Glutamatergic neuron (in vitro differentiated cells): ENCODE results near the gene RAB11FIP3. TPM values are rescaled to one million over a fixed set of nuclear protein-coding genes. Genes with fewer than 3 reads are reported as not detected.
A peak's percentile ranks its signal among the peaks of the same experiment; 100 is the strongest.

Experiments used
- DNase-seq: peaks from one replicate; pipeline ENCODE4 v3.0.0; 2022
- H3K27ac Mint-ChIP-seq: one replicate; pipeline ENCODE4 v1.8.0; 2020; ENCODE audit warnings: mild to moderate bottlenecking, mixed read lengths, inconsistent platforms; ENCODE audit not compliant: unreplicated experiment
- H3K27me3 Mint-ChIP-seq: one replicate; pipeline ENCODE4 v1.8.0; 2020; ENCODE audit warnings: mild to moderate bottlenecking, moderate library complexity, mixed read lengths, inconsistent platforms; ENCODE audit not compliant: unreplicated experiment
- H3K36me3 Mint-ChIP-seq: one replicate; pipeline ENCODE4 v1.8.0; 2020; ENCODE audit warnings: mild to moderate bottlenecking, mixed read lengths, inconsistent platforms; ENCODE audit not compliant: unreplicated experiment
- H3K4me1 Mint-ChIP-seq: one replicate; pipeline ENCODE4 v1.8.0; 2020; ENCODE audit warnings: mild to moderate bottlenecking, low read depth, mixed read lengths, inconsistent platforms; ENCODE audit not compliant: unreplicated experiment
- H3K4me3 Mint-ChIP-seq: one replicate; pipeline ENCODE4 v1.8.0; 2020; ENCODE audit warnings: mild to moderate bottlenecking, mixed read lengths, inconsistent platforms; ENCODE audit not compliant: unreplicated experiment
- H3K9me3 Mint-ChIP-seq: one replicate; pipeline ENCODE4 v1.8.0; 2020; ENCODE audit warnings: mild to moderate bottlenecking, moderate library complexity, mixed read lengths, inconsistent platforms; ENCODE audit not compliant: unreplicated experiment
- CTCF ChIP-seq: fragments of 200-600 bp; sonication (generic); IDR thresholded peaks from one replicate; pipeline ENCODE4 v1.5.0; 2021; ENCODE audit not compliant: partially characterized antibody, unreplicated experiment
- total RNA-seq: library from RNA; stranded (reverse); fragmentation: NEBNext Ultra II Directional; extraction: Animal tissue kit (Norgen Biotek cat#: 25700); gene quantifications from one replicate; pipeline ENCODE4 v1.2.1, GENCODE V29; 2021; ENCODE audit not compliant: unreplicated experiment

Gene RAB11FIP3
- total RNA-seq, 1 donor from 2014 or later = 103 TPM

DNA sequence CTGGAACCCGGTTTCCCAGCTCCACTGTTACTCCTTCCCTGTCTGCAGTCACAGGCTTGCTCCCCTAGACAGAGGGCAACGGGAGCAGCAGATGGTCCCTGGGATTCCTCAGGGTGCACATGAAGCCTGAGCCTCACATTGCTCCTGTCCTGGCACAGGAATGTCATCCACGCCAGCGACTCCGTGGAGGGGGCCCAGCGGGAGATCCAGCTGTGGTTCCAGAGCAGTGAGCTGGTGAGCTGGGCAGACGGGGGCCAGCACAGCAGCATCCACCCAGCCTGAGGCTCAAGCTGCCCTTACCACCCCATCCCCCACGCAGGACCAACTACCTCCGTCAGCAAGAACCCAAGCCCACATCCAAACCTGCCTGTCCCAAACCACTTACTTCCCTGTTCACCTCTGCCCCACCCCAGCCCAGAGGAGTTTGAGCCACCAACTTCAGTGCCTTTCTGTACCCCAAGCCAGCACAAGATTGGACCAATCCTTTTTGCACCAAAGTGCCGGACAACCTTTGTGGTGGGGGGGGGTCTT lies 25.3 kb upstream of the RAB11FIP3 start:
- Mint-ChIP-seq H3K27ac (peak overlapping the region; percentile 75), H3K36me3 (no peaks in the 10 kb centered on the region)
- DNase-seq = no peak

GRCh38 chr16:401468-402348 lies 23.7 kb upstream of the RAB11FIP3 start, which contains the start of gene DECR2:
DECR2 (plus strand) TSS chr16:401885; CDS start chr16:401964, 79 bp downstream.
- TF ChIP-seq CTCF = peak; percentile 38
- DNase-seq = peak; percentile 99
- Mint-ChIP-seq H3K27ac (peak within 1 kb of the TSS; percentile 80), H3K36me3 (no peaks in the 10 kb centered on the region), H3K27me3 (peaks cover 7% of the 10 kb centered on the region), H3K4me1 (peaks cover 7% of the 10 kb centered on the region), H3K4me3 (peak within 1 kb of the TSS; percentile 83), H3K9me3 (peaks cover 6% of the 10 kb centered on the region)

More for the DNA sequence above, 25.3 kb upstream of the RAB11FIP3 start:
- peaks cover 8% of the 10 kb centered on the region for H3K4me1 Mint-ChIP-seq
- H3K9me3 Mint-ChIP-seq = peaks cover 6% of the 10 kb centered on the region
- peaks cover 9% of the 10 kb centered on the region for H3K27me3 Mint-ChIP-seq
- H3K4me3 Mint-ChIP-seq = peak overlapping the region; percentile 81
- no peak for TF ChIP-seq CTCF

DNA sequence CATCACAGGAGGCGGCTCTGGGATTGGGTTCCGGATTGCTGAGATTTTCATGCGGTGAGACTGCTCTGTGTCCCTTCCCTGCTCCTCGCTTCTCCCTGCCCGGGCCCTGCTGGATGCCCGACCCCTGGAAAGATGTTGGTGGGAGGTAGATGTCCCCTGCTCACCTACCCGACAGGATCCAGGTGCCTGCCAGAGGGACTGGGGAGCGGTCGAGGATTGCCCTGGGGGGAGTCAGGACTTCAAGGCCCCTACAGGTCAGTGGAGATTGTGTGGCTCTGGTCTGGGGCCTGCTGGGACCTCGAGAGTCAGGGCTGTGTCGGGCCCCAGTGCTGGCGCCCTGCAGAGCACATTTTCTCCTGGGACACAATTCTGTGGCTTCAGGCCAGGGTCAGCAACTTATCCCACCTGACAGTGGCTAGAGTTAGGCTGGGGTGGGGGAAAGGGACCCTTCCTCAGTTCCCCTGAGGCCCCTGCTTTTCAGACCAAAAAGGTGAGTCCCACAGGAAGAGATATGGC lies 20.4 kb upstream of the RAB11FIP3 start:
- no peak overlapping the region for H3K27ac Mint-ChIP-seq
- no peak overlapping the region for H3K4me3 Mint-ChIP-seq

DNA sequence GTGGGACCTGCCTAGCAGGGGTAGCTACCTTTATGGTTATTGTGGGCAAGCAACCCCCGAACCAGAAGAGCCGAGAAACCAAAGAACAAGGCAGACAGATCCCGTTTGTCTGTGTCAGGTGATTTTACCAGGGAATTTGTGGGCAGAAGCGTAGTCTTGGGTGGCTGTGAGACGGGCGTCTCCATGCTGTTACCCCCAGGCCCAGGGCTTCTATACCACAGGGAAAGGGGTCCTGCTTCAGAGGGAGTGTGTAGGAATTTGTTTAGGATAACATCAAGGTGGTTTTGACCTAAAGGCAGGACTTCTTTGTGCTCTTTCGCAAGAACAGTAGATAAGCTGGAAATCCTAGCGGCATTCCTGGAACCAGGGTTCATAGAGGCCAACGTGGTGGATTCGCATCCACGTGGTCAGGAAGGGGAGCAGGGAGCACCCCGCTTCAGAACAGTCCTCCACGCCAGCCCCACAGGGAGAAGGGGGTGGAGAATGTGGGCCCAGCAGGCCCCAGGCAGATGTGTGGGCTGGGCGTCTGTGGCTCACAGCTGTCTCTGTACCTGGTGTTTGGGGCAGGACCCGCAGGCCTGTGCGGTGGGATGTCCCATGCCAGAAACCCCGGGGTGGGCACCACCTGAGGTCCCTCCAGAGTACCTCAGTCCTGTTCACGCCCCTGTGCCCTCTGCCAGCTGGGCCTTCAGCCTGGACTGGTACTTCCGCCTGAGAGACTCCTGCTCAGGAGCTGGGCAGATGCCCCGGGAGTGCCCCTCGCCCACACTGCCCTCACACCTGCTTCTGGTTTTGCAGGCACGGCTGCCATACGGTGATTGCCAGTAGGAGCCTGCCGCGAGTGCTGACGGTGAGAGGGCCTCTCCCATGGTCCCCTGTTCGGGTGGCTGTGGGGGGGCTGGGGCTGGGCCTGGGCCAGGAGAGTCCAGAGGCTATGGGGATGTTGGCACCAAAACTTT lies 19.6 kb upstream of the RAB11FIP3 start:
- no peak overlapping the region for H3K27ac Mint-ChIP-seq
- no peaks in the 10 kb centered on the region for H3K36me3 Mint-ChIP-seq
- no peak for TF ChIP-seq CTCF
- no peaks in the 10 kb centered on the region for H3K27me3 Mint-ChIP-seq
- DNase-seq = no peak
- H3K9me3 Mint-ChIP-seq = peaks cover 6% of the 10 kb centered on the region
- peaks cover 5% of the 10 kb centered on the region for H3K4me1 Mint-ChIP-seq
- H3K4me3 Mint-ChIP-seq = no peak overlapping the region

More for the DNA sequence above, 20.4 kb upstream of the RAB11FIP3 start:
- Mint-ChIP-seq H3K36me3 (no peaks in the 10 kb centered on the region), H3K9me3 (peaks cover 8% of the 10 kb centered on the region), H3K27me3 (peaks cover 4% of the 10 kb centered on the region), H3K4me1 (peaks cover 10% of the 10 kb centered on the region)
- no peak for DNase-seq
- no peak for TF ChIP-seq CTCF
